Esophagus squamous epithelium (tissue), 5 donors: ENCODE measurements around the gene CXCL14. TPM values are rescaled to one million over a fixed set of nuclear protein-coding genes. Genes with fewer than 3 reads are reported as not detected.

Source experiments
- DNase-seq: peaks from one replicate; lab custom pipeline; 2025; lab: John Stamatoyannopoulos, UW
- H3K27ac ChIP-seq, 4 donors: fragments of 200-600 bp; sonication (generic); one replicate each; pipeline ENCODE4 v1.5.1; 2016 to 2019; ENCODE audit warnings: mild to moderate bottlenecking in 1 of 4
- H3K27me3 ChIP-seq, 4 donors: fragments of 200-600 bp; sonication (generic); 1 replicate in 3 of 4; 2 replicates in 1 of 4; pipeline versions ENCODE4 v1.5.1 to v1.6.0; 2017 to 2021; ENCODE audit warnings: antibody characterized with exemption in 1 of 4
- H3K36me3 ChIP-seq, 3 donors: fragments of 200-600 bp; sonication (generic); one replicate each; pipeline ENCODE4 v1.5.1; 2016 to 2019
- H3K4me1 ChIP-seq, 3 donors: fragments of 200-600 bp; sonication (generic); one replicate each; pipeline ENCODE4 v1.5.1; 2017 to 2019
- H3K4me3 ChIP-seq, 4 donors: fragments of 200-600 bp; sonication (generic); 1 replicate in 3 of 4; 2 replicates in 1 of 4; pipeline ENCODE4 v1.5.1; 2016 to 2019; ENCODE audit warnings: mild to moderate bottlenecking in 2 of 4, moderate library complexity in 1 of 4
- H3K9me3 ChIP-seq, 3 donors: fragments of 200-600 bp; sonication (generic); one replicate each; pipeline ENCODE4 v1.5.1; 2016 to 2019
- CTCF ChIP-seq, 6 experiments: fragments of 450-650 bp in 4 of 6; fragments of 200-600 bp in 2 of 6; sonication (generic) in 2 of 6; IDR thresholded peaks; one replicate each; pipeline ENCODE4 v1.5.1; 2016 to 2019; ENCODE audit warnings: antibody characterized with exemption in 6 of 6, mild to moderate bottlenecking in 4 of 6, moderate library complexity in 4 of 6
- POLR2A ChIP-seq, 4 donors: fragments of 450-650 bp; IDR thresholded peaks; one replicate each; pipeline ENCODE4 v1.6.1; 2017; ENCODE audit warnings: antibody characterized with exemption in 4 of 4, mild to moderate bottlenecking in 4 of 4, moderate library complexity in 3 of 4
- WGBS, 2 donors: methylation state at CpG; one replicate each; pipeline ENCODE4 v1.1.5; 2018; 5-methylcytosine and 5-hydroxymethylcytosine counted together
- intact Hi-C: fragments of 100-400 bp; cut with DNase I; formaldehyde crosslinking; loops from one replicate; pipeline ENCODE4 v1.15.0; 2022
- total RNA-seq, 4 donors: library from RNA; depleted of rRNA; stranded (reverse); fragments of >200 nt; gene quantifications; one replicate each; pipeline ENCODE4 v1.1.0, GENCODE V29; 2016
- donor health status: DM: yes; HTN: yes; CAD: no.

Gene CXCL14
- total RNA-seq, 4 donors from 2014 or later = 23.1 to 160 (median 95.4) TPM

GRCh38 chr5:135565725-135566421 is 12.9 kb downstream of the CXCL14 start:
- Histone ChIP-seq H3K4me1 (peaks cover 0 to 52% (median 12%) of the 10 kb centered on the region in 3 donors), H3K27me3 (peaks cover 0 to 31% (median 0%) of the 10 kb centered on the region in 4 donors), H3K9me3 (no peaks in the 10 kb centered on the region), H3K4me3 (no peak overlapping the region), H3K36me3 (no peaks in the 10 kb centered on the region), H3K27ac (no peak overlapping the region)
- intact Hi-C loops = no loop called here
- 19 to 21% methylated on average over 11 to 13 of the region's 16 CpGs for WGBS, 2 donors
- TF ChIP-seq POLR2A (IDR thresholded peaks at IDR 0.05) (no peak), CTCF (IDR thresholded peaks at IDR 0.05) (peak; percentile 69 to 88 (median 80))
- no peak for DNase-seq

GRCh38 chr5:135565266-135565665 is 13.5 kb downstream of the CXCL14 start:
- H3K36me3 ChIP-seq = no peaks in the 10 kb centered on the region
- no peak overlapping the region for H3K4me3 ChIP-seq
- H3K27me3 ChIP-seq = peaks cover 0 to 35% (median 0%) of the 10 kb centered on the region in 4 donors
- intact Hi-C loops = no loop called here
- no peak for TF ChIP-seq POLR2A (IDR thresholded peaks at IDR 0.05)
- TF ChIP-seq CTCF (IDR thresholded peaks at IDR 0.05) = no peak
- H3K9me3 ChIP-seq = no peaks in the 10 kb centered on the region
- no peak for DNase-seq
- no peak overlapping the region for H3K27ac ChIP-seq
- 74 to 75% methylated on average over 6 of the region's 6 CpGs for WGBS, 2 donors
- peaks cover 0 to 50% (median 12%) of the 10 kb centered on the region in 3 donors for H3K4me1 ChIP-seq

GRCh38 chr5:135564331-135564730 is 14.5 kb downstream of the CXCL14 start:
- H3K27me3 ChIP-seq = peaks cover 0 to 37% (median 0%) of the 10 kb centered on the region in 4 donors
- 62 to 74% methylated on average over 3 to 5 of the region's 5 CpGs for WGBS, 2 donors
- H3K4me1 ChIP-seq = peaks cover 0 to 40% (median 12%) of the 10 kb centered on the region in 3 donors
- no peak for DNase-seq
- H3K27ac ChIP-seq = no peak overlapping the region
- H3K4me3 ChIP-seq = no peak overlapping the region
- no peaks in the 10 kb centered on the region for H3K36me3 ChIP-seq
- H3K9me3 ChIP-seq = no peaks in the 10 kb centered on the region
- TF ChIP-seq CTCF (IDR thresholded peaks at IDR 0.05) (no peak), POLR2A (IDR thresholded peaks at IDR 0.05) (no peak)
- intact Hi-C loops = loop anchor here (5.0 kb wide), 2 partner anchors 158 to 268 kb away; partner anchors contain the start of gene SLC25A48

- WGBS, 2 donors = 75 to 96% methylated on average over 1 to 4 of the region's 6 CpGs
- TF ChIP-seq CTCF (IDR thresholded peaks at IDR 0.05) = no peak
- H3K27ac ChIP-seq = no peak overlapping the region
- no peaks in the 10 kb centered on the region for H3K9me3 ChIP-seq
- intact Hi-C loops = loop anchor here (5.0 kb wide), 2 partner anchors 161 to 271 kb away; partner anchors contain the start of gene SLC25A48
- H3K4me3 ChIP-seq = no peak overlapping the region
- H3K4me1 ChIP-seq = peaks cover 0 to 13% (median 2%) of the 10 kb centered on the region in 3 donors
- peaks cover 0 to 38% (median 0%) of the 10 kb centered on the region in 4 donors for H3K27me3 ChIP-seq
- H3K36me3 ChIP-seq = no peaks in the 10 kb centered on the region
- DNase-seq = no peak
These were observed 17.5 kb downstream of the CXCL14 start for GRCh38 chr5:135561266-135561665.

- Histone ChIP-seq H3K4me3 (no peak overlapping the region), H3K36me3 (no peaks in the 10 kb centered on the region), H3K27ac (no peak overlapping the region), H3K4me1 (peaks cover 0 to 9% (median 0%) of the 10 kb centered on the region in 3 donors), H3K9me3 (no peaks in the 10 kb centered on the region), H3K27me3 (peaks cover 0 to 40% (median 0%) of the 10 kb centered on the region in 4 donors)
- DNase-seq = no peak
- WGBS, 2 donors = 15 to 27% methylated on average over 3 to 14 of the region's 14 CpGs
- TF ChIP-seq POLR2A (IDR thresholded peaks at IDR 0.05) (no peak), CTCF (IDR thresholded peaks at IDR 0.05) (peak; percentile 47 to 88 (median 78))
- intact Hi-C loops = loop anchor here (5.0 kb wide), 2 partner anchors 161 to 271 kb away; partner anchors contain the start of gene SLC25A48
These were observed 17.9 kb downstream of the CXCL14 start for GRCh38 chr5:135560858-135561257.
